ENCODE measurements around the gene CCDC68.
A peak's percentile ranks its signal among the peaks of the same experiment; 100 is the strongest.

Gene CCDC68

GRCh38 chr18:54999016-54999415, 39.8 kb upstream of the CCDC68 start:
- H3K4me3 ChIP-seq (ENCODE audit: control insufficient read depth, low read depth, low read length) = no peak overlapping the region
- DNase-seq (ENCODE audit: low read depth) = no peak
- no peak for TF ChIP-seq CTCF (conservative IDR thresholded peaks at IDR 0.05; ENCODE audit: control insufficient read depth, insufficient read depth, low read depth, low read length)

- no peak overlapping the region for H3K4me3 ChIP-seq (ENCODE audit: control insufficient read depth, low read depth, low read length)
- DNase-seq (ENCODE audit: low read depth) = no peak
- TF ChIP-seq CTCF (conservative IDR thresholded peaks at IDR 0.05; ENCODE audit: control insufficient read depth, insufficient read depth, low read depth, low read length) = no peak
These were observed 36.3 kb upstream of the CCDC68 start for GRCh38 chr18:54995421-54996143.

GRCh38 chr18:54991981-54992380, 32.7 kb upstream of the CCDC68 start:
- H3K4me3 ChIP-seq (ENCODE audit: control insufficient read depth, low read depth, low read length) = no peak overlapping the region
- no peak for TF ChIP-seq CTCF (conservative IDR thresholded peaks at IDR 0.05; ENCODE audit: control insufficient read depth, insufficient read depth, low read depth, low read length)
- no peak for DNase-seq (ENCODE audit: low read depth)

- no peak for DNase-seq (ENCODE audit: low read depth)
- TF ChIP-seq CTCF (conservative IDR thresholded peaks at IDR 0.05; ENCODE audit: control insufficient read depth, insufficient read depth, low read depth, low read length) = no peak
These were observed 25.6 kb upstream of the CCDC68 start for GRCh38 chr18:54984908-54985307.

GRCh38 chr18:54983791-54984190, 24.5 kb upstream of the CCDC68 start:
- H3K4me3 ChIP-seq (ENCODE audit: control insufficient read depth, low read depth, low read length) = no peak overlapping the region
- DNase-seq (ENCODE audit: low read depth) = no peak
- TF ChIP-seq CTCF (conservative IDR thresholded peaks at IDR 0.05; ENCODE audit: control insufficient read depth, insufficient read depth, low read depth, low read length) = no peak

More at GRCh38 chr18:54984908-54985307, 25.6 kb upstream of the CCDC68 start:
- no peak overlapping the region for H3K4me3 ChIP-seq (ENCODE audit: control insufficient read depth, low read depth, low read length)

- DNase-seq (ENCODE audit: low read depth) = peak; percentile 80
- peak; percentile 58 for TF ChIP-seq CTCF (conservative IDR thresholded peaks at IDR 0.05; ENCODE audit: control insufficient read depth, insufficient read depth, low read depth, low read length)
- H3K4me3 ChIP-seq (ENCODE audit: control insufficient read depth, low read depth, low read length) = no peak overlapping the region
These were observed 23.9 kb upstream of the CCDC68 start for GRCh38 chr18:54983041-54983686.
